Erythroblast (primary cell): Measurements from ENCODE around the gene ELL.

Experiments
- GATA1 ChIP-seq: IDR thresholded peaks from 2 replicates; pipeline ENCODE4 v1.6.1; 2011; ENCODE audit warnings: low read depth, mild to moderate bottlenecking, control low read depth, low read length, moderate library complexity
- POLR2A ChIP-seq: IDR thresholded peaks from 2 replicates; pipeline ENCODE4 v1.6.1; 2011; ENCODE audit warnings: mild to moderate bottlenecking, low read length

GRCh38 chr19:18392926-18393325 is 128.9 kb downstream of the ELL start:
- TF ChIP-seq POLR2A (no peak), GATA1 (no peak)
